GM23338 (cell line): ENCODE data around the gene ITGA4.

Source experiments
- ETS1 ChIP-seq: IDR thresholded peaks from 2 replicates; pipeline ENCODE4 v1.6.1; 2016; ENCODE audit warnings: antibody characterized with exemption
- POLR2AphosphoS5 ChIP-seq: IDR thresholded peaks from 2 replicates; pipeline ENCODE4 v1.6.1; 2016; ENCODE audit warnings: antibody characterized with exemption, low read depth

GRCh38 chr2:181517685-181518301 is 60.6 kb downstream of the ITGA4 start:
- TF ChIP-seq POLR2AphosphoS5: no peak
- TF ChIP-seq ETS1: no peak
